ENCODE measurements around the gene ZNF385B.

DNA sequence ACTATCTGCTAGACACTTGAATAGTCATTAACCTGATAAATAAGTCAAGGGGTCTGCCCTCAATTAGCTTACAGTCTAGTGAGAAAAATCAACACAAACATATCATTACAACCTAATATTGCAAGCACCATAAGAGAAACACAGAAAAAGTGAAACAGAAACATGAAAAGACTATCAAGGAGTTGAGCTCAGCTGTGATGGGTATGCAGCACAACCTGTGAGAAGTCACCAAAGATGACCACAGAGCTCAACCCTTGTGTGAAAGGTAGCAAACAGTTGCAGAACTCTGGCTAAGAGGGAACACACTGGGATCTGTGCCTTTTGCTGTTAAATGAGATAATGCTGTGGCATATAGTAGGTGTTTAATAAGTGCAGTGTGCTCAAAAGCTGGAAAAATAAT is 11.7 kb downstream of the ZNF385B start:
- TF ChIP-seq CTCF (IDR thresholded peaks at IDR 0.05; ENCODE audit: poor library complexity, severe bottlenecking) (no peak), EP300 (conservative IDR thresholded peaks at IDR 0.05; ENCODE audit: poor library complexity, severe bottlenecking) (no peak), POLR2AphosphoS5 (IDR thresholded peaks at IDR 0.05) (no peak), SMC3 (conservative IDR thresholded peaks at IDR 0.05; ENCODE audit: poor library complexity) (no peak), EZH2 (IDR thresholded peaks at IDR 0.05; ENCODE audit: borderline replicate concordance, insufficient read depth, low read length, poor library complexity, severe bottlenecking) (no peak)

Data from neural cell (in vitro differentiated cells).